ENCODE measurements around the gene CDH12.
"Not testable (repeated sequence)": the region's sequence is repeated elsewhere in the genome, so short reads cannot be mapped to it uniquely, and the experiment has no call there.

The CDH12 gene

GRCh38 chr5:22577711-22578110 is 275.4 kb downstream of the CDH12 start:
- in situ Hi-C loops (cut with MboI; ENCODE audit: low sequenced_read_pairs): no loop called here

- in situ Hi-C loops (cut with MboI; ENCODE audit: low sequenced_read_pairs): no loop called here
Observed at GRCh38 chr5:22577006-22577405, 276.1 kb downstream of the CDH12 start.

- in situ Hi-C loops (cut with MboI; ENCODE audit: low sequenced_read_pairs): no loop called here
Observed at GRCh38 chr5:22572941-22573340, 280.2 kb downstream of the CDH12 start.

GRCh38 chr5:22567983-22568382 is 285.2 kb downstream of the CDH12 start:
- in situ Hi-C loops (cut with MboI; ENCODE audit: low sequenced_read_pairs): no loop called here

- in situ Hi-C loops (cut with MboI; ENCODE audit: low sequenced_read_pairs): no loop called here
Observed at GRCh38 chr5:22560147-22560546, 293.0 kb downstream of the CDH12 start.

- in situ Hi-C loops (cut with MboI; ENCODE audit: low sequenced_read_pairs): no loop called here
Observed at GRCh38 chr5:22557251-22557650, 295.9 kb downstream of the CDH12 start.

GRCh38 chr5:22554475-22554874 is 298.7 kb downstream of the CDH12 start:
- in situ Hi-C loops (cut with MboI; ENCODE audit: low sequenced_read_pairs): no loop called here

GRCh38 chr5:22549876-22550671 is 303.1 kb downstream of the CDH12 start:
- in situ Hi-C loops (cut with MboI; ENCODE audit: low sequenced_read_pairs): no loop called here

- in situ Hi-C loops (cut with MboI; ENCODE audit: low sequenced_read_pairs): no loop called here
Observed at GRCh38 chr5:22542340-22542739, 310.8 kb downstream of the CDH12 start.

- in situ Hi-C loops (cut with MboI; ENCODE audit: low sequenced_read_pairs): no loop called here
Observed at GRCh38 chr5:22541037-22541436, 312.1 kb downstream of the CDH12 start.

- in situ Hi-C loops (cut with MboI; ENCODE audit: low sequenced_read_pairs): no loop called here
Observed at GRCh38 chr5:22539762-22540161, 313.4 kb downstream of the CDH12 start.

GRCh38 chr5:22531986-22532385 is 321.2 kb downstream of the CDH12 start:
- in situ Hi-C loops (cut with MboI; ENCODE audit: low sequenced_read_pairs): no loop called here

- in situ Hi-C loops (cut with MboI; ENCODE audit: low sequenced_read_pairs): no loop called here
Observed at GRCh38 chr5:22521521-22521920, 331.6 kb downstream of the CDH12 start.

GRCh38 chr5:22516497-22516896 is 336.6 kb downstream of the CDH12 start:
- in situ Hi-C loops (cut with MboI; ENCODE audit: low sequenced_read_pairs): not testable (repeated sequence)

- in situ Hi-C loops (cut with MboI; ENCODE audit: low sequenced_read_pairs): no loop called here
Observed at GRCh38 chr5:22514231-22514630, 338.9 kb downstream of the CDH12 start.

GRCh38 chr5:22505891-22506290 is 347.3 kb downstream of the CDH12 start:
- in situ Hi-C loops (cut with MboI; ENCODE audit: low sequenced_read_pairs): no loop called here

- in situ Hi-C loops (cut with MboI; ENCODE audit: low sequenced_read_pairs): no loop called here
Observed at GRCh38 chr5:22504411-22504810, 348.7 kb downstream of the CDH12 start.

- in situ Hi-C loops (cut with MboI; ENCODE audit: low sequenced_read_pairs): no loop called here
Observed at GRCh38 chr5:22500556-22500955, 352.6 kb downstream of the CDH12 start.

- in situ Hi-C loops (cut with MboI; ENCODE audit: low sequenced_read_pairs): no loop called here
Observed at GRCh38 chr5:22496666-22497065, 356.5 kb downstream of the CDH12 start.

GRCh38 chr5:22495016-22495720 is 358.0 kb downstream of the CDH12 start:
- in situ Hi-C loops (cut with MboI; ENCODE audit: low sequenced_read_pairs): no loop called here

- in situ Hi-C loops (cut with MboI; ENCODE audit: low sequenced_read_pairs): no loop called here
Observed at GRCh38 chr5:22488427-22488826, 364.7 kb downstream of the CDH12 start.

GRCh38 chr5:22480305-22480704 is 372.8 kb downstream of the CDH12 start:
- in situ Hi-C loops (cut with MboI; ENCODE audit: low sequenced_read_pairs): no loop called here

Measured in HL-60/S4 treated with retinoic acid at 250 ng/mL for 4 days and 3 days (cell line).